ENCODE data around the gene MSMB. TPM values are rescaled to one million over a fixed set of nuclear protein-coding genes. Genes with fewer than 3 reads are reported as not detected.

Gene MSMB
- total RNA-seq, 1 donor from 2014 or later = not detected

GRCh38 chr10:46074196-46074946 lies 28.3 kb upstream of the MSMB start:
- intact Hi-C loops (cut with DNase I) = no loop called here
- no peak overlapping the region for H3K27ac ChIP-seq
- H3K27me3 ChIP-seq = no peaks in the 10 kb centered on the region
- no peak for TF ChIP-seq CTCF (IDR thresholded peaks at IDR 0.05)
- no peaks in the 10 kb centered on the region for H3K36me3 ChIP-seq
- no peak for DNase-seq (ENCODE audit: low spot score in 2 of 2)
- H3K4me1 ChIP-seq = no peaks in the 10 kb centered on the region
- H3K4me3 ChIP-seq = no peak overlapping the region
- H3K9me3 ChIP-seq = no peaks in the 10 kb centered on the region

- Histone ChIP-seq H3K27me3 (no peaks in the 10 kb centered on the region), H3K9me3 (no peaks in the 10 kb centered on the region), H3K4me1 (no peaks in the 10 kb centered on the region), H3K36me3 (no peaks in the 10 kb centered on the region), H3K27ac (no peak overlapping the region), H3K4me3 (no peak overlapping the region)
- intact Hi-C loops (cut with DNase I) = no loop called here
- no peak for DNase-seq (ENCODE audit: low spot score in 2 of 2)
- TF ChIP-seq CTCF (IDR thresholded peaks at IDR 0.05) = no peak
These were observed 27.5 kb upstream of the MSMB start for GRCh38 chr10:46073564-46073963.

GRCh38 chr10:46070749-46071148 lies 24.7 kb upstream of the MSMB start:
- Histone ChIP-seq H3K4me1 (no peaks in the 10 kb centered on the region), H3K36me3 (no peaks in the 10 kb centered on the region), H3K4me3 (no peak overlapping the region), H3K27ac (no peak overlapping the region), H3K9me3 (no peaks in the 10 kb centered on the region), H3K27me3 (no peaks in the 10 kb centered on the region)
- intact Hi-C loops (cut with DNase I) = no loop called here
- no peak for DNase-seq (ENCODE audit: low spot score in 2 of 2)
- no peak for TF ChIP-seq CTCF (IDR thresholded peaks at IDR 0.05)

GRCh38 chr10:46069771-46070463 lies 23.8 kb upstream of the MSMB start:
- Histone ChIP-seq H3K27me3 (no peaks in the 10 kb centered on the region), H3K9me3 (no peaks in the 10 kb centered on the region), H3K4me1 (no peaks in the 10 kb centered on the region), H3K27ac (no peak overlapping the region), H3K4me3 (no peak overlapping the region), H3K36me3 (no peaks in the 10 kb centered on the region)
- no peak for TF ChIP-seq CTCF (IDR thresholded peaks at IDR 0.05)
- intact Hi-C loops (cut with DNase I) = no loop called here
- no peak for DNase-seq (ENCODE audit: low spot score in 2 of 2)

GRCh38 chr10:46068905-46069304 lies 22.8 kb upstream of the MSMB start:
- Histone ChIP-seq H3K4me1 (no peaks in the 10 kb centered on the region), H3K9me3 (no peaks in the 10 kb centered on the region), H3K4me3 (no peak overlapping the region), H3K27me3 (no peaks in the 10 kb centered on the region), H3K36me3 (no peaks in the 10 kb centered on the region), H3K27ac (no peak overlapping the region)
- TF ChIP-seq CTCF (IDR thresholded peaks at IDR 0.05) = no peak
- no peak for DNase-seq (ENCODE audit: low spot score in 2 of 2)
- intact Hi-C loops (cut with DNase I) = no loop called here

Data from ascending aorta (tissue), 2 donors.